ENCODE measurements around the gene SRGAP3.
A peak's percentile ranks its signal among the peaks of the same experiment; 100 is the strongest.
"Not testable (repeated sequence)": the region's sequence is repeated elsewhere in the genome, so short reads cannot be mapped to it uniquely, and the experiment has no call there.

Gene SRGAP3

GRCh38 chr3:9111417-9111816 lies 138.0 kb downstream of the SRGAP3 start:
- no peak for DNase-seq (ENCODE audit: low spot score)

- no peak for DNase-seq (ENCODE audit: low spot score)
Measured at GRCh38 chr3:9110802-9111201, 138.6 kb downstream of the SRGAP3 start.

GRCh38 chr3:9110316-9110715 lies 139.1 kb downstream of the SRGAP3 start:
- no peak for DNase-seq (ENCODE audit: low spot score)

- DNase-seq (ENCODE audit: low spot score): no peak
Measured at GRCh38 chr3:9109568-9109914, 139.9 kb downstream of the SRGAP3 start.

- no peak for DNase-seq (ENCODE audit: low spot score)
Measured at GRCh38 chr3:9108876-9109567, 140.4 kb downstream of the SRGAP3 start.

GRCh38 chr3:9107738-9108137 lies 141.7 kb downstream of the SRGAP3 start:
- DNase-seq (ENCODE audit: low spot score): no peak

- no peak for DNase-seq (ENCODE audit: low spot score)
Measured at GRCh38 chr3:9105421-9105820, 144.0 kb downstream of the SRGAP3 start.

GRCh38 chr3:9104121-9104520 lies 145.3 kb downstream of the SRGAP3 start:
- no peak for DNase-seq (ENCODE audit: low spot score)

- DNase-seq (ENCODE audit: low spot score): peak; percentile 85
Measured at GRCh38 chr3:9102240-9102981, 147.0 kb downstream of the SRGAP3 start.

GRCh38 chr3:9101286-9101685 lies 148.2 kb downstream of the SRGAP3 start:
- peak; percentile 67 for DNase-seq (ENCODE audit: low spot score)

- no peak for DNase-seq (ENCODE audit: low spot score)
Measured at GRCh38 chr3:9100513-9100894, 148.9 kb downstream of the SRGAP3 start.

GRCh38 chr3:9099702-9100512 lies 149.5 kb downstream of the SRGAP3 start:
- DNase-seq (ENCODE audit: low spot score): no peak

- no peak for DNase-seq (ENCODE audit: low spot score)
Measured at GRCh38 chr3:9098716-9099675, 150.4 kb downstream of the SRGAP3 start.

- DNase-seq (ENCODE audit: low spot score): no peak
Measured at GRCh38 chr3:9097495-9097894, 152.0 kb downstream of the SRGAP3 start.

GRCh38 chr3:9091486-9092235 lies 157.8 kb downstream of the SRGAP3 start:
- no peak for DNase-seq (ENCODE audit: low spot score)

- no peak for DNase-seq (ENCODE audit: low spot score)
Measured at GRCh38 chr3:9088441-9089353, 160.7 kb downstream of the SRGAP3 start.

GRCh38 chr3:9087831-9088413 lies 161.5 kb downstream of the SRGAP3 start:
- no peak for DNase-seq (ENCODE audit: low spot score)

- not testable (repeated sequence) for DNase-seq (ENCODE audit: low spot score)
Measured at GRCh38 chr3:9085428-9085827, 164.0 kb downstream of the SRGAP3 start.

GRCh38 chr3:9081184-9081818 lies 168.1 kb downstream of the SRGAP3 start:
- DNase-seq (ENCODE audit: low spot score): no peak

Data from ecto neural progenitor cell (in vitro differentiated cells).